OCI-LY7 (cell line): ENCODE measurements around the gene RHBDL2. TPM values are rescaled to one million over a fixed set of nuclear protein-coding genes. Genes with fewer than 3 reads are reported as not detected.

Experiments used
- BruUV-seq: library from RNA; stranded (reverse); fragments of 400-500 nt; replicated peaks from 2 replicates; lab custom pipeline; 2021; lab: Mats Ljungman, UMichigan
- CTCF ChIA-PET: fragments of 300-600 bp; sonication (Branson Sonifier 250); formaldehyde crosslinking; loops from one replicate; lab custom pipeline; 2022; ENCODE audit warnings: antibody characterized with exemption; ENCODE audit not compliant: unreplicated experiment; lab: Charles Lee
- POLR2A ChIA-PET: fragments of 300-600 bp; sonication (Branson Sonifier 250); formaldehyde crosslinking; loops from one replicate; lab custom pipeline; 2022; ENCODE audit warnings: antibody characterized with exemption; lab: Charles Lee
- DNase-seq: peaks from one replicate; pipeline ENCODE4 v3.0.0-alpha.2; 2015; ENCODE audit warnings: low spot score
- H2AFZ ChIP-seq: fragments of 200-600 bp; sonication (generic), shearing (Covaris generic); 2 replicates; pipeline ENCODE4 v1.6.1; 2014; ENCODE audit warnings: mild to moderate bottlenecking, antibody characterized with exemption, low read length, moderate library complexity
- H3K27ac ChIP-seq: fragments of 200-600 bp; sonication (generic); 2 replicates; pipeline ENCODE4 v1.5.1; 2014; ENCODE audit warnings: mixed run types, low read depth, mild to moderate bottlenecking, moderate library complexity, low read length, inconsistent platforms; ENCODE audit not compliant: poor library complexity, severe bottlenecking
- H3K36me3 ChIP-seq: fragments of 200-600 bp; sonication (generic); 2 replicates; pipeline ENCODE4 v1.6.1; 2014; ENCODE audit warnings: mild to moderate bottlenecking, antibody characterized with exemption, low read length, moderate library complexity, mixed read lengths; ENCODE audit not compliant: insufficient read depth
- H3K4me1 ChIP-seq: fragments of 200-600 bp; sonication (generic); 2 replicates; pipeline ENCODE4 v1.5.1; 2014; ENCODE audit warnings: mild to moderate bottlenecking, low read length; ENCODE audit not compliant: insufficient read depth, poor library complexity, severe bottlenecking
- H3K4me2 ChIP-seq: fragments of 200-600 bp; sonication (generic); 2 replicates; pipeline ENCODE4 v1.6.1; 2014; ENCODE audit warnings: mild to moderate bottlenecking, low read length
- H3K4me3 ChIP-seq: fragments of 200-600 bp; sonication (generic); 2 replicates; pipeline ENCODE4 v1.5.1; 2014; ENCODE audit warnings: mild to moderate bottlenecking, low read depth, low read length; ENCODE audit not compliant: poor library complexity, severe bottlenecking
- H3K79me2 ChIP-seq: fragments of 200-600 bp; sonication (generic); 2 replicates; pipeline ENCODE4 v1.6.1; 2016; ENCODE audit warnings: low read depth, mild to moderate bottlenecking, low read length, moderate library complexity, mixed read lengths; ENCODE audit not compliant: insufficient read depth
- H3K9me2 ChIP-seq: fragments of 200-600 bp; sonication (generic); 2 replicates; pipeline ENCODE4 v1.6.1; 2016; ENCODE audit warnings: mild to moderate bottlenecking, low read length, mixed read lengths; ENCODE audit not compliant: insufficient read depth
- H3K9me3 ChIP-seq: fragments of 200-600 bp; sonication (generic); 2 replicates; pipeline ENCODE4 v1.6.1; 2014; ENCODE audit warnings: mild to moderate bottlenecking, mixed run types, low read length, mixed read lengths
- H4K20me1 ChIP-seq: fragments of 200-600 bp; sonication (generic); 2 replicates; pipeline ENCODE4 v1.6.1; 2014; ENCODE audit warnings: mild to moderate bottlenecking, antibody characterized with exemption, low read length, moderate library complexity, mixed read lengths; ENCODE audit not compliant: insufficient read depth
- CTCF ChIP-seq: fragments of 200-600 bp; sonication (generic); conservative IDR thresholded peaks from 2 replicates; pipeline ENCODE4 v1.5.1; 2014; ENCODE audit warnings: mild to moderate bottlenecking, antibody characterized with exemption, low read length, moderate library complexity, mixed read lengths
- EZH2phosphoT487 ChIP-seq: fragments of 200-600 bp; sonication (generic); IDR thresholded peaks from 2 replicates; pipeline ENCODE4 v1.6.1; 2018; ENCODE audit warnings: low read depth, borderline replicate concordance, mild to moderate bottlenecking, mixed run types, antibody characterized with exemption, low read length, moderate library complexity, mixed read lengths
- intact Hi-C: fragments of 100-400 bp; cut with micrococcal nuclease; formaldehyde crosslinking; loops from one replicate; pipeline ENCODE4 v1.10.0; 2022; ENCODE audit not compliant: unreplicated experiment
- total RNA-seq, 2 experiments: library from RNA; depleted of rRNA in 1 of 2; stranded (reverse); fragments of >200 nt in 1 of 2; shearing (Covaris generic) in 1 of 2; gene quantifications; 2 replicates each; pipeline ENCODE4 v1.2.3, GENCODE V29; 2014 to 2022

Gene RHBDL2
- total RNA-seq, 2 experiments from 2014 or later = not detected

- no peak overlapping the region for H3K4me2 ChIP-seq
- POLR2A ChIA-PET = interaction anchor here (0.6 kb wide), 1 partner anchor 48 kb away, joined by 5 read pairs; no protein-coding TSS in a partner anchor
Observed at GRCh38 chr1:38942664-38943428, 1.2 kb upstream of the RHBDL2 start.

GRCh38 chr1:38941093-38941492 is 537 bp downstream of the RHBDL2 start:
- intact Hi-C loops = no loop called here
- BruUV-seq = no TSS peak
- no peaks in the 10 kb centered on the region for H3K79me2 ChIP-seq
- no peaks in the 10 kb centered on the region for H3K9me2 ChIP-seq
- DNase-seq = no peak
- H3K27ac ChIP-seq = no peak overlapping the region
- no peaks in the 10 kb centered on the region for H3K9me3 ChIP-seq
- ChIA-PET POLR2A (no interaction called here), CTCF (no interaction called here)
- H4K20me1 ChIP-seq = no peaks in the 10 kb centered on the region
- H3K4me2 ChIP-seq = no peak overlapping the region
- no peaks in the 10 kb centered on the region for H3K36me3 ChIP-seq
- no peak for TF ChIP-seq EZH2phosphoT487
- H3K4me1 ChIP-seq = no peaks in the 10 kb centered on the region
- H2AFZ ChIP-seq = no peak overlapping the region
- no peak overlapping the region for H3K4me3 ChIP-seq

More at GRCh38 chr1:38942664-38943428, 1.2 kb upstream of the RHBDL2 start:
- Histone ChIP-seq H3K9me2 (no peaks in the 10 kb centered on the region), H2AFZ (no peak overlapping the region), H3K9me3 (no peaks in the 10 kb centered on the region), H3K4me1 (no peaks in the 10 kb centered on the region), H4K20me1 (no peaks in the 10 kb centered on the region), H3K4me3 (no peak overlapping the region), H3K27ac (no peak overlapping the region), H3K79me2 (no peaks in the 10 kb centered on the region), H3K36me3 (no peaks in the 10 kb centered on the region)
- intact Hi-C loops = no loop called here
- no TSS peak for BruUV-seq
- no peak for TF ChIP-seq CTCF
- TF ChIP-seq EZH2phosphoT487 = no peak
- CTCF ChIA-PET = no interaction called here
- no peak for DNase-seq

- DNase-seq = no peak
- H3K36me3 ChIP-seq = no peaks in the 10 kb centered on the region
- ChIA-PET POLR2A (no interaction called here), CTCF (no interaction called here)
- H3K79me2 ChIP-seq = no peaks in the 10 kb centered on the region
- H3K4me2 ChIP-seq = no peak overlapping the region
- no peaks in the 10 kb centered on the region for H3K9me2 ChIP-seq
- H2AFZ ChIP-seq = no peak overlapping the region
- H3K4me3 ChIP-seq = no peak overlapping the region
- no peak overlapping the region for H3K27ac ChIP-seq
- TF ChIP-seq CTCF (no peak), EZH2phosphoT487 (no peak)
- no peaks in the 10 kb centered on the region for H4K20me1 ChIP-seq
- BruUV-seq = no TSS peak
- intact Hi-C loops = no loop called here
- no peaks in the 10 kb centered on the region for H3K9me3 ChIP-seq
- H3K4me1 ChIP-seq = no peaks in the 10 kb centered on the region
Observed at GRCh38 chr1:38940339-38941047, 1.1 kb downstream of the RHBDL2 start.
